Measurements from ENCODE around the gene RIOK2.

- TF ChIP-seq HDAC2 (IDR thresholded peaks at IDR 0.05; ENCODE audit: borderline replicate concordance in 1 of 2, low read depth in 2 of 2, low read length in 2 of 2) (no peak), CTCF (IDR thresholded peaks at IDR 0.05; ENCODE audit: control extremely low read depth in 1 of 3, insufficient read depth in 1 of 3, low read depth in 1 of 3, low read length in 3 of 3) (peak in 2 of 3 experiments; percentile 56 to 63; a peak in 3 of 4 replicates), CREB1 (IDR thresholded peaks at IDR 0.05) (no peak)
Observed at GRCh38 chr5:97231025-97231636, 48.1 kb upstream of the RIOK2 start.
